Hypothalamus (tissue), 51 donors: ENCODE data around the gene LHX1.
A peak's percentile ranks its signal among the peaks of the same experiment; 100 is the strongest.

Experiments used
- DNase-seq, 51 donors: peaks; one replicate each; lab custom pipeline; 2025; lab: John Stamatoyannopoulos, UW

LHX1 gene

DNA sequence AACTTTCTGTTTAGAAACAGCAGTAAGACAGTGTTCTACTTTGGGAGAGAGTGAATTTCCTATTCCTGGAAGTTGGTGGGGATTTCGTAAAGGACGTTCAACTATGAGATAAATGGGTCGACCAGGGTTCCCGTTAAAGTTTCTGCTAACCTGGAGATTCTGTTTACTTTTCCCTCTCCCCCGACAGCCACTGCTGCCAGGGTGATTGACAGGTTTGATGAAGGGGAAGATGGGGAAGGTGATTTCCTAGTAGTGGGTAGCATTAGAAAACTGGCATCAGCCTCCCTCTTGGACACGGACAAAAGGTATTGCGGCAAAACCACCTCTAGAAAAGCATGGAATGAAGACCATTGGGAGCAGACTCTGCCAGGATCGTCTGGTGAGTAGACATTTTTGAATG lies 12.8 kb downstream of the LHX1 start:
- no peak for DNase-seq

GRCh38 chr17:36951084-36951789 lies 14.0 kb downstream of the LHX1 start:
- no peak for DNase-seq

DNA sequence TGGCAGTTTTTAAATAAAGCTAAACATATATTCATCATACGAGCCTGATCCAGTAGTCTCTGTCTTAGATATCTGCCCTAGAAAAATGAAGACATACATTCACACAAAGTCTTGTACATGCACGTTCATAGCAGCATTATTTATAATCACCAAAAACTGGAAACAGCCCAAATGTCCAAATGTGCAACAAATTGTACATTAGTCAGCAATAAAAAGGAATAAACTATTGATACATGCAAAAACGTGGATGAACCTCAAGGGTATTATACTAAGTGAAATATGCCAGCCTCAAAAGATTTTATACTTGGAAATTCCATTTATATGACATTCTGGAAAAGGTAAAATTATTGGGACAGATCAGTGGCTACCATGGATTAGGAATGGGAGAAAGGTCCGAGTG lies 34.2 kb downstream of the LHX1 start:
- DNase-seq, result no peak

DNA sequence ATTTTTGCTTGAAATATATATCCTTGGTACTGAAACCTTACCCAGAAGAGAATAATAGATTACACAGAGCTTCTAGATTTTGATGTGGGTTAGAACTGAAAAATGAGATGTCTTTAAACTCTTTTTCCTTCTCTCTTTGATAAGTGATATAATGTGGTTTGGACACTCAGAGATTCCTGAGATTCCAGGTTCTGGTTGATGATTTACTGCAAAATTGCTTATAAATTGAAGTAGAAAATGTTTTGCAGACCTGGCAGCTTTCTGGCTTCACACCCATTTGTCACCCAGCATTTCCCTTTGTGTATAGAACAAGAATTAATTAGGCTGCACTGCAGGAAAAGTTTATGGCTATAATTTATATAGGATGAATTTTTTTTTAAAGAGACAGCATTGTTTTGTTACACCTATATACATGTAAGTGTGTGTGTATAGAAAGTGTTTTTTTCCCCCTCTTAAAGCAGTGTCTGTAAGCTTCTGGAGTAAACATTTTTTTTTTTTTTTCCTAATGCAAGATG lies 35.0 kb downstream of the LHX1 start:
- no peak for DNase-seq

DNA sequence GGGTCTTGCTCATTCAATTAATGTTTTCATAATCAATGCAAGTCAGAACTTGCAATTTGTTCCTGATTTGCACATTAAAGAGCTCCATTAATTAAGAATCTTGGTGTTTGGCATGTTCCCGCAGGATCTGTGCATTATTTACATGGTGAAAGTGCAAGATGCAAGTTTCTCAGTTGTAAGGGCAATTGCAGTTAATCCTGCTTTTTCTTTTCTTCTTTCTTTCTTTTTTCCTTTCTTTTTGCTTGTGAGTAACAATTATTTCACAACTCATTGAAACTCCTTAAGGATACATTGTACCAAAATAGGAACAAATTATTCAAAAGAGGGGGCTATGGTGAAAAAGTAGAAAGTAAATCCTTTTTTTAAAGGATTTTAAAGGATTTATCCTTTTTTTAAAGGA lies 35.6 kb downstream of the LHX1 start:
- DNase-seq, result no peak

- no peak for DNase-seq
These were observed 38.7 kb downstream of the LHX1 start for GRCh38 chr17:36975922-36976515.

DNA sequence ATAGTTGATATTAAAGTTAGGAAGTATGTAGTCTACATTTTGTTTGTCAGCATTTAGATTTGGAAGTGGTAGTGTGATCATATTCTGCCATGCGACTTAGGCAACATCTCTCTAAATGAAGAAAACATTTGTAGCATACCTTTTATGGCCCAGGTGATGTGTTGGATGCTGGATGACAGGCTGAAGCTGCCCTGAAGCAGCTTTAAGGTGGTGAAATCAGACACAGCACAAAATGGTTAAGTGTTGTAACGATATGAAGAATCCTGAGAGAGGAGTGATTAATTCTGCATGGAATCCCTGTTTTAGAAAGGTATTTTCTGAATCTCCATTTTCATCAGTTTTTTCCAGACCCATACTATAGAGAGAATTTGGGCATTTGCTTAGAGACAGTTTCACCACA lies 39.8 kb downstream of the LHX1 start:
- DNase-seq, result no peak

- no peak for DNase-seq
These were observed 40.3 kb downstream of the LHX1 start for GRCh38 chr17:36977568-36977967.

DNA sequence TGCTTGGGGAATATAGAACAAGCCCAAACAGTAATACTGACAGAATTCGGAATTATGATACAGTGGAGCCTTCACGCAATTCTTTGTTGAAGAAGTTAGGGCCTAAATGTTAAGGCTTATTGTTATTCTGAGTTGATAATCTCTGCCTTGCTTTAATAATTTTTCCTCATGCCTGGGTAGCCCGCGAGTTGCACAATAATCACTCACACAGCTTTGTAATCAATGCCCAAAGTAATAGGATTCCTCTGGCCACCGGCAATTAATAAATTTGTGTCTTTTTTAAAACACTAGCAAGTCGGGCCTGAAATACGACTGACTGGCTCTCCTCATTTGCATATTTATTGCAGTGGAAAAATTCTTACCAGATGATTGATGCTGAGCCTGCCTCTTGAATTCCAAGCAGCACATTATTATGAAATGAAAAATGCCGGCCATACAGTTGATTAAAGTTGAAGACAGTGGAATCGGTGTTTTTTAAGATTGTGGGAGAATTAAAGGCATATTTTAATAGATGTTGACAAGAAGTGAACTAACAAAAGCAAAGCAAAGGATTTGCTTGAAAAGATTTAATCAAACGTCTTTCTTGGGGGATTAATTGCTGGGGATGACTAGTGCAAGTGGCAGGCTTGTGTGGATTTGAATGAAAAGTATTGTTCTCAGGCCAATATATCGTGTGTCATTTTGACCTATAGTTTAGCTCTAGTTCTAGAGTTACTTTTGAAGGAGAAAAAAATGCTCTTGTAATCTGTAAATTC lies 41.7 kb downstream of the LHX1 start:
- peak in 1 of 51 donors; percentile 50 for DNase-seq

GRCh38 chr17:36979565-36979941 lies 42.3 kb downstream of the LHX1 start:
- no peak for DNase-seq

GRCh38 chr17:36980280-36980761 lies 43.0 kb downstream of the LHX1 start:
- no peak for DNase-seq

DNA sequence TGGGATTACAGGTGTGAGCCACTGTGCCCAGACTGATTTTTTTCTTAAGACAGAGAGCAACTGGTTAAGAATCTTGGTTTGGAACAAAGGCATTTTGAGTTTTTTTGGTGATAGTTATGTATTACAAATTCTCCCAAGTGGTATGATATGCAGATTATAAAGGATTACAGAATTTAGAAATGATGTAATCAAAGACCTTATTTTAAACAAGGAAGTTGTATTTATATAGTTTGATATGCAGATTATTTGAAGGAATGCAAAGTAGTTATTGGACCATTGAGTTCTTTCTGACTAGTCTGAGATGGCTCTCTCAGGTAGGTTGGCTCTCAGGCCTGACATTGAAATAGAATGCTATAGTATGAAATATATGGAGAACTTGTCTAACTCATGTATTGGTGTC lies 46.3 kb downstream of the LHX1 start:
- DNase-seq, result no peak

- no peak for DNase-seq
These were observed 51.9 kb downstream of the LHX1 start for GRCh38 chr17:36989173-36989572.

GRCh38 chr17:36992701-36993100 lies 55.4 kb downstream of the LHX1 start:
- DNase-seq, result no peak

DNA sequence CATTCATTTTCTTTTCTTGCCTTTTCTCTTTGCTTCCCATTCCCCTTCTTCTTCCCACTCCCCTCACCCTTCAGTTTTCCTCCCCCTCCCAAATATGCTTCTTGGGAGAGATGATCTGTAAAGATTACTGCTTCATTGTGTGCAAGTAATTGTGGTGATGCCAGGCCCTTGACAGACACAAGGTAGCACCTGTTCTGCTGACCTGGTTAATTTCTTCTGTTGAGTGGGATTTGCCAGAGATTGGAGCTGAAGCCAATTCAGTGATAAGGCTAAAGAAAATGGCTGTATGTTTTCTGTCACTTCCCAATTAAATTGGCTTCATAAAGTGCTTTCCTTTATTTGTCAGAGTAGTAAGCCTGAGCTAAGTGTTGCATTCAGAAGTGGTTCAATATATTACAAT lies 56.0 kb downstream of the LHX1 start:
- no peak for DNase-seq
